A673 (cell line): ENCODE data around the gene HS6ST3. TPM values are rescaled to one million over a fixed set of nuclear protein-coding genes. Genes with fewer than 3 reads are reported as not detected.

Source experiments
- BruUV-seq: library from RNA; stranded (reverse); fragments of 400-500 nt; replicated peaks from 2 replicates; lab custom pipeline; 2021; lab: Mats Ljungman, UMichigan
- CTCF ChIA-PET: fragments of 300-600 bp; sonication (Branson Sonifier 250); formaldehyde crosslinking; loops from one replicate; lab custom pipeline; 2022; ENCODE audit warnings: antibody characterized with exemption; lab: Charles Lee
- POLR2A ChIA-PET: fragments of 300-600 bp; sonication (Branson Sonifier 250); formaldehyde crosslinking; loops from one replicate; lab custom pipeline; 2022; ENCODE audit warnings: antibody characterized with exemption; ENCODE audit not compliant: low non-redundant PET; lab: Charles Lee
- DNase-seq: peaks from one replicate; pipeline ENCODE4 v3.0.0-alpha.2; 2015; ENCODE audit warnings: low spot score
- H3K27ac ChIP-seq: fragments of 200-600 bp; sonication (generic); 2 replicates; pipeline ENCODE4 v1.5.1; 2016; ENCODE audit warnings: mixed run types, low read depth, mild to moderate bottlenecking, mixed read lengths, antibody characterized with exemption, low read length; ENCODE audit not compliant: poor library complexity, severe bottlenecking
- H3K27me3 ChIP-seq: fragments of 200-600 bp; sonication (generic); replicated peaks from 2 replicates; pipeline ENCODE4 v1.6.1; 2017; ENCODE audit warnings: mixed run types, low read depth, mild to moderate bottlenecking, mixed read lengths, antibody characterized with exemption, low read length; ENCODE audit not compliant: insufficient read depth, poor library complexity
- H3K36me3 ChIP-seq: fragments of 200-600 bp; sonication (generic); 2 replicates; pipeline ENCODE4 v1.6.1; 2016; ENCODE audit warnings: mixed run types, mild to moderate bottlenecking, mixed read lengths, antibody characterized with exemption, low read length; ENCODE audit not compliant: insufficient read depth, poor library complexity, severe bottlenecking
- H3K4me1 ChIP-seq: fragments of 200-600 bp; sonication (generic); 2 replicates; pipeline ENCODE4 v1.6.1; 2017; ENCODE audit warnings: mixed run types, mild to moderate bottlenecking, mixed read lengths, antibody characterized with exemption, low read length; ENCODE audit not compliant: insufficient read depth, poor library complexity, severe bottlenecking
- H3K4me3 ChIP-seq: fragments of 200-600 bp; sonication (generic); 2 replicates; pipeline ENCODE4 v1.5.1; 2016; ENCODE audit warnings: low read depth, mixed run types, mild to moderate bottlenecking, mixed read lengths, low read length; ENCODE audit not compliant: poor library complexity, severe bottlenecking
- H3K9me3 ChIP-seq: fragments of 200-600 bp; sonication (generic); 2 replicates; pipeline ENCODE4 v1.6.1; 2016; ENCODE audit warnings: mixed run types, low read depth, mild to moderate bottlenecking, mixed read lengths, antibody characterized with exemption, low read length; ENCODE audit not compliant: poor library complexity, severe bottlenecking
- CTCF ChIP-seq: fragments of 300-800, 200-600 bp; sonication (generic); conservative IDR thresholded peaks from 2 replicates; pipeline ENCODE4 v1.5.1; 2017; ENCODE audit warnings: low read depth, mild to moderate bottlenecking, antibody characterized with exemption, low read length, moderate library complexity, mixed read lengths
- EZH2 ChIP-seq: fragments of 200-600 bp; sonication (generic); IDR thresholded peaks from 2 replicates; pipeline ENCODE4 v1.6.1; 2017; ENCODE audit warnings: borderline replicate concordance, low read depth, mild to moderate bottlenecking, mixed read lengths, antibody characterized with exemption, low read length; ENCODE audit not compliant: poor library complexity, severe bottlenecking
- intact Hi-C: fragments of 100-400 bp; cut with micrococcal nuclease; formaldehyde crosslinking; loops from one replicate; pipeline ENCODE4 v1.10.0; 2022; ENCODE audit not compliant: unreplicated experiment
- total RNA-seq: library from RNA; stranded (reverse); gene quantifications from 2 replicates; pipeline ENCODE4 v1.2.3, GENCODE V29; 2021

The HS6ST3 gene
- total RNA-seq, 1 experiment from 2014 or later = not detected

- H3K36me3 ChIP-seq = no peaks in the 10 kb centered on the region
- intact Hi-C loops = no loop called here
- H3K27ac ChIP-seq = no peak overlapping the region
- no TSS peak for BruUV-seq
- H3K4me3 ChIP-seq = no peak overlapping the region
- no peaks in the 10 kb centered on the region for H3K4me1 ChIP-seq
- ChIA-PET CTCF (no interaction called here), POLR2A (no interaction called here)
- no peaks in the 10 kb centered on the region for H3K9me3 ChIP-seq
- no peaks in the 10 kb centered on the region for H3K27me3 ChIP-seq
- no peak for DNase-seq
- TF ChIP-seq EZH2 (no peak), CTCF (no peak)
These were observed 539.4 kb downstream of the HS6ST3 start for GRCh38 chr13:96629331-96629730.

GRCh38 chr13:96632536-96633320 lies 542.8 kb downstream of the HS6ST3 start:
- ChIA-PET CTCF (no interaction called here), POLR2A (no interaction called here)
- BruUV-seq = no TSS peak
- TF ChIP-seq CTCF = no peak
- TF ChIP-seq EZH2 = no peak
- intact Hi-C loops = no loop called here
- Histone ChIP-seq H3K4me3 (no peak overlapping the region), H3K36me3 (no peaks in the 10 kb centered on the region), H3K4me1 (no peaks in the 10 kb centered on the region), H3K9me3 (no peaks in the 10 kb centered on the region), H3K27ac (no peak overlapping the region), H3K27me3 (no peaks in the 10 kb centered on the region)
- no peak for DNase-seq

GRCh38 chr13:96636001-96636709 lies 546.2 kb downstream of the HS6ST3 start:
- no peak overlapping the region for H3K4me3 ChIP-seq
- no peak for TF ChIP-seq CTCF
- no peak for TF ChIP-seq EZH2
- intact Hi-C loops = no loop called here
- no peaks in the 10 kb centered on the region for H3K36me3 ChIP-seq
- no peaks in the 10 kb centered on the region for H3K27me3 ChIP-seq
- no TSS peak for BruUV-seq
- POLR2A ChIA-PET = no interaction called here
- CTCF ChIA-PET = no interaction called here
- H3K27ac ChIP-seq = no peak overlapping the region
- DNase-seq = no peak
- no peaks in the 10 kb centered on the region for H3K4me1 ChIP-seq
- H3K9me3 ChIP-seq = no peaks in the 10 kb centered on the region
